Measurements from ENCODE around the gene PAN2.
"Not testable (repeated sequence)": the region's sequence is repeated elsewhere in the genome, so short reads cannot be mapped to it uniquely, and the experiment has no call there.

Gene PAN2

DNA sequence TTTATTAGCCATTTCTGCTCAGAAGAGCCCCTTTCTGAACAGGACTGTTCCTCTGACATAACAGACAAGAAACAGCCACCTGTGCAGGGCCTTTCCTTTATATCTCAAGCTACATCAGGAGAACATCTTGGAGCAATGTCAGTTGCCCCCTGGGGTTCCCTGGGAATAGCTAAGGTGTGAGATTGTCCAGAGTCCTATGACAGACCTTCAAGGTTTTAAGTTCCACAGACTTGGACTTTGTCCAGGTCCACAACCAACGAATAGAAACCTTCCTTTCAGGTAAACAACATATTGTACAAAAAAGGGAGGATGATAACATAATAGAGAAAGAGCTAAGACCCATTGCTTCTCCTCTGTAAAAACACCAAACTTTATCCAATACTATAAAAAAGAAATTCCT is 7.8 kb upstream of the PAN2 start:
- no peak for DNase-seq (ENCODE audit: low read depth)

DNA sequence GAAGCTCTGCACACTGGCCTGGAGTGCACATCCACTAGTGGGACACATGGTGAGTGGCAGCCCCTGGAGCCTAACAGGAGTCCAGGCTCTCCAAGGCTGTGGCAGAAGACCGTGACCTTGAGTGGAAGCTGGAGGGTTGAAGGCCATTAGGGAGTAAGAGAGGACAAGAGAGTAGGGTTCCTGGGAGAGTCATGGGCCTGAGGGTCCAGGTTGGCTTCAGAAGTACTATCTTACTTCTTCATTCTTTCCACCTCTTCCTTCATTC is 5.3 kb upstream of the PAN2 start:
- DNase-seq (ENCODE audit: low read depth): no peak

DNA sequence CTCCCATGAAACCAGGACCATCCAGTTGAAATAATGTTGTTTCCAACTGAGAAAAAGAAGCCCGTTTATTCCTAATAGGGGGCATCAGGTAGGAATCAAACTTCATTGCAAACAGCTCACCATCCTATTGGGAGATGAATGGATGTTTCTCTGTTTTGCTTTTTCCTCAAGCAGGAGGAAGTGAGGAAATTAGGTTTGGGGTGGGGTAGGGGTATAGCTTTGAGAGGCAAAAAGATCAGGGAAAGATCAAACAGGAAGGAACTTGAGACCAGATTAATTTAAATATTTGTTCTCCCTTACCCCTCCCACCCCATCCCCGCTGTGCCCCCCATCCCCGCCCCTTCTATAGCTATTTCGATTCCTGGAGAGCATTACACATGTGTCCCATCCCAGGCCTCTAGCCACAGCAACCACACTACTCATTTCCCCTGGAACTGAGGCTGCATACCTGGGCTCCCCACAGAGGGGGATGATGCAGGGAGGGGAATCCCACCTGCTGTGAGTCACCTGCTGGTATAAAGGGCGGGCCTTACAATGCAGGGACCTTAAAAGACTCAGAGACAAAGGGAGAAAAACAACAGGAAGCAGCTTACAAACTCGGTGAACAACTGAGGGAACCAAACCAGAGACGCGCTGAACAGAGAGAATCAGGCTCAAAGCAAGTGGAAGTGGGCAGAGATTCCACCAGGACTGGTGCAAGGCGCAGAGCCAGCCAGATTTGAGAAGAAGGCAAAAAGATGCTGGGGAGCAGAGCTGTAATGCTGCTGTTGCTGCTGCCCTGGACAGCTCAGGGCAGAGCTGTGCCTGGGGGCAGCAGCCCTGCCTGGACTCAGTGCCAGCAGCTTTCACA is 4.7 kb upstream of the PAN2 start, which contains the start of gene IL23A:
TSS of gene IL23A (plus strand) at position 577 of the 850 bp plus-strand sequence. CDS start at position 738, 161 bp downstream.
- DNase-seq (ENCODE audit: low read depth): peak; percentile 73

DNA sequence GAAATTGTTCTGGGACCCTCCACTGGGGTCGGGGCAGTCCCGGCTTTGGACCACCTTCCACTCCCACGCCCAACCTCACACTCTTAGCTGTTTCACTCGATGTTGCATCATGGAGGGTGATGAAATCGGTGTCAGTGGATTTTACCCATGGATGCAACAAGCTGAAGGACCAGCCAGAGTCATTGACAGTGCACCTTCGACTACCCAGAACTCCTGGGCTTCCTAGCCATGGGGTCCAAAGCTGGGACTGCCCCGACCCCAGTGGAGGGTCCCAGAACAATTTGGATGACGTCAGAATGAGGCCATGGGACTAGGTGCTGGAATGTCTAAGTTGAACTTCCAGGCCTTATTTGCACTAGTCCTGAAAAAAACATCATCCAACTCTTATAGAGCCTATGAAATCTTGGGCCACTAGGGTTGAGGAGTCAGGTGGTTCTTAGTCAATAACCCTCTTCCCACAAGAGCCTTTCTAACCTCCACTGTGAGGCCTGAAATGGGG is 4.0 kb upstream of the PAN2 start:
- DNase-seq (ENCODE audit: low read depth): no peak

DNA sequence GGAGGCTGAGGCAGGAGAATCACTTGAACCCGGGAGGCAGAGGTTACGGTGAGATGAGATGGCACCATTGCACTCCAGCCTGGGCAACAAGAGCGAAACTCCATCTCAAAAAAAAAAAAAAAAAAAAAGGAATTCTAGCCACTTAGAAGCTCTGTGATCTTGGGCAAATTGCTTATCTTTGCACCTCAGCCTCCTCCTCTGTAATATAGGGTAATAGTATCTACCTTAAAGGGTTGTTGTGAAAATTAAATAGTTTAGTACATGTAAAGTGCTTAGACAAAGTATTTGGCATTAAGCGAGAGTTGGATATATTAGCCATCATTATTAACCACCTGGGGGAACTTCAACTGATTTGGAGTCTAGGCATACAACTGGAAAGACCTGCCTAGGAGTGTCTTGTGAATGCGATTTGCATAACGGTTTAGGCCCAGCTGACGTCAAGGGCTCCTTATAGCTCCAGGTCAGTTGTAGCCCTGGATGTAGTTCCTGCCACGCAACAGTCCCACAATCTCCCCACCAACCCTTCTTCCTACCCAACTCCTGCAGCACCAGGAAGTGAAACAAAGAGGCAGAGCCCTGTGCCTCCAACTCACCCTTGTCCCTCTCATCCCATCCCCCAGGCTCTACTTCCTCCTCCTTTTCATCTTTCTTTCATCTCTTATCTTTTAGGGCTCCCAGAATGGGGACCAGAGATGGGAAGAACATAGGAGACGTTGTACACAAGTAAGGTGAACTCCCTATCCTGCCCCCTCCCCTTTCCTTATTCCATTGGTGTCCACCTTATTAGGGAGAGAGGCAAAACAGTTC is 2.8 kb upstream of the PAN2 start:
- no peak for DNase-seq (ENCODE audit: low read depth)

DNA sequence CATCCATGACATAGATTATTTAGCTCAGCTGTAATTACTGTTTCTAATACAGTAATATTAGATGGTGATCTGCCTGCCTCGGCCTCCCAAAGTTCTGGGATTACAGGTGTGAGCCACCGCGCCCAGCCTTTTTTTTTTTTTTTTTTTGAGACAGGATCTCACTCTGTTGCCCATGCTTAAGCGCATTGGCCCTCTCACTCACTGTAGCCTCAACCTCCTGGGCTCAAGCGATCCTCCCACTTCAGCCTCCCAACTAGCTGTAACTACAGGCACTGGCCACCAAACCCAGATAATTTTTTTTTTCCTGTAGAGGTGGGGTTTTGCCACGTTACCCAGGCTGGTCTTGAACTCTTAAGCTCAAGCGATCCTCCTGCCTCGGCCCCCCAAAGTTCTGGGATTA is 1.7 kb upstream of the PAN2 start:
- not testable (repeated sequence) for DNase-seq (ENCODE audit: low read depth)

DNA sequence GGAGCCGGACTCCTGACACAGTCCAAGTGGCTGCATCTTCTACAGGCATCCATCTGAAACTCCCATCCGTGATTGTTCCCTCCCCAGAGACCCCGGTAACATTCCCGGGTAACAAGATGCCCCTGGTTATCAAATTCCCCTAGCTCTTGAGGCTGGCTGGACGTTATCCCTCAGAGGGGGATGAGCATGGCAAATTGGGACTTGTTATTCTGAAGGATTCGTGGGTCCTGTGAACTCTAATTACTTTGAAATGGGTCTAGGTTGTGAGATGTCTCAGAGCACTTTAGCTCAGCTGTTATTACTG is 642 bp upstream of the PAN2 start:
- no peak for DNase-seq (ENCODE audit: low read depth)

DNA sequence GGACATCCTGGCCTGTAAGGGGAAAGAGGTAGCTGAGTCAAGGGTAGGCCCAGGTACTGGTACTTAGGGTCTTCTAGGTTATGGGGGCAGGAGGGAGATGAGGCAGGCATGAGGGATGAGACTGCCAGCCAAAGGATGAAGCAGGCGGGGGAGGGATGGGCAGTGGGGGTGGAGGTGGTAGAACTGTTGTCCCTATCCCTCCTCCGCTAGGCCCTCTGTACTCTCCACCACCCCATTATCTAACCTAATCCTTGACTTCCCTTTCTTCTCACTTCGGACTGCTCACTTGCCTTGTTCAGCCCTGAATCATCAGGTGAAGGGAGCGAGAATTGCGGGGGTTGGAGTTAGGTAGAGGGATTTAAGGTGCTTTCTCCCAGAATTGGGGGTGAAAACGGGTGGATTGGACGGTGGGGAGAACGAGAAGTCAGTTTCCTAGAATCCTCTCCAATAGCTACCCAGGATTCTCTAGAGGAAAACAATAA is 562 bp downstream of the PAN2 start:
- DNase-seq (ENCODE audit: low read depth): no peak

DNA sequence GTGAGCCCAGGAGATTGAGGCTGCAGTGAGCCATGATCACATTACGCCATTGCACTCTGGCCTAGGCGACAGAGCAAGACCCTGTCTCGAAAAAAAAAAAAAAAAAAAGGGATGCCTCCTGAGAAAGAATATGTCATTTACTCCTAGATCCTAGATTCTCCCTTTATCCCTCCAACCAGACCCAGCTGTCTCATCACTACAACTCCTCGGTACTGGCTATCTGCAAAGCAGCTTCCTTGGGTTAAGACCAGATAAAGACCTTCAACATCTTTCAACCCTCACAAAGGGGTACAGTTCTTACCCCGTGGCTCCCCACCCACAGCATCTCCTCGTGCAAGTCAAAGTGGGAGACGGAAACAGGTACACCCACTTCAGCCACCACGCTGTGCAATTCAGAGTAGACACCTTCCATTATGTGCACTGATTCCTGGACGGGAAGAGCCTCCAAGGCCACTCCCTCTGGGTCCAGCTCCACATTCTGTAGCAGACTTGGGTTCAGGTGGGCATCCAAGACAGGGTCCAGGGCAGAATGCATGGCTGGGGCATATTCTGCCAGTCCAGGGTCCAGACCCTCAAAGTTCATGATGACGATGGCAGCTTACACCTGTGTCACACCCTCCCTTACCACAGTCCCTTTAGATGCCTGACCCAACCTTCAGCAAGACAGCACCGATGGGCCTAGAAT is 1.1 kb downstream of the PAN2 start:
- DNase-seq (ENCODE audit: low read depth): no peak

DNA sequence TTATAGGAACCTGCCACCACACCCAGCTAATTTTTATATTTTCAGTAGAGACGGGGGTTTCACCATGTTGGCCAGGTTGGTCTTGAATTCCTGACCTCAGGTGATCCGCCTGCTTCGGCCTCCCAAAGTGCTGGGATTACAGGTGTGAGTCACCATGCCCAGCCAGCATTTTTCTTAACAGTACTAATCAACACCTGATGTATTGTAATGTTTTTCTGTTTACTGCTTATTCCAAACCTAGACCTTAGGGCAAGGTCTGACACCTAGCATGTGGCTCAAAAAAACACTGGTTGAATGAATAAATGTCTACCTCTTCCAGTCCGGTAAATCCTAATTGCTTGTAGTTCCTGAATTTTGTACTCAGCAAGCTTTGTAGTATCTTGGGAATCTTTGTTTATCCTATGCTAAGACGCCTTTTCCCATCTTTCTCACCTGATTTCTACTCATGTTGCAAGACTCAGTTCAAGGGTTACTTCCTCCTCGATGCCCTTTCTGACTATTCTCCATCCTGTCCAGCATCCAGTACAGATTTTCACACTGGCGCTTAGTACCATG is 2.8 kb downstream of the PAN2 start:
- no peak for DNase-seq (ENCODE audit: low read depth)

DNA sequence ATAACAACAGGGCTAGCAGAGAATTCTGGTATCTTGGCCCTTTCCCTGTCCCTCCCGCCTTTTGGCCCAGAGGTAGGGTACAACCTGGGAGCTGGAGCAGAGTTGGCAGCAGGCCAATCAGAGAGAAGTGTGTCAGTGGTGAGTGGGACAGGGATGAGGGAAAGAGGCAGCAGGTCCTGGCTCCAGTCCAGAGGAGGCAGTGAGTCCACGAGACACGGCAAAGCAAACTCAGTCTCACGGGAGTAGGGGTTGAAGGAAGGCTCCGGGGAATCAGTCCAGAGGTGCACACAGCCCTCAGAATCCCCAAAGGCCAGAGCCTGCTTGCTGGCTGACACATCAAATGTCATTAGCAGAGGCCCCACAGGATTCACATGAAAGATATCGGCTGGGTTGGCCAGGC is 7.3 kb downstream of the PAN2 start:
- DNase-seq (ENCODE audit: low read depth): no peak

DNA sequence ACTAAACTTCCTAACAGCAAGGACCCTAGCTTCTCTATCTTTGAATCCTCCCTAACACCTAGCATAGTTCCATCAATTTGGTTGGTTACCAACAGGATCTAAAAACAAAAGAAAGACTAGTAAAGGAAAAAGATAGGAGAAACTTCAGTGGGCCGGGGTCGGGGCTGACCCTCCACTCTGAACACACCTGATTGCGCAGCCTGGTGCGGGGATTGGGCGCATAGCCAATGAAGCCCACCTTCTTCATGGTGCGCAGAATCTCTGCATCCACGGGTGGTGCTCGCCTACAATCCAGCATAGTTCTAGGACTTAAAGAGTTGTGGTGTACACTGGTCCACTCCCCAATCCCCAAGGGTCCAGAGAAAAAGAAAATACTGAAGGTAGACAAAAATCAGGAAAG is 7.7 kb downstream of the PAN2 start:
- DNase-seq (ENCODE audit: low read depth): no peak

DNA sequence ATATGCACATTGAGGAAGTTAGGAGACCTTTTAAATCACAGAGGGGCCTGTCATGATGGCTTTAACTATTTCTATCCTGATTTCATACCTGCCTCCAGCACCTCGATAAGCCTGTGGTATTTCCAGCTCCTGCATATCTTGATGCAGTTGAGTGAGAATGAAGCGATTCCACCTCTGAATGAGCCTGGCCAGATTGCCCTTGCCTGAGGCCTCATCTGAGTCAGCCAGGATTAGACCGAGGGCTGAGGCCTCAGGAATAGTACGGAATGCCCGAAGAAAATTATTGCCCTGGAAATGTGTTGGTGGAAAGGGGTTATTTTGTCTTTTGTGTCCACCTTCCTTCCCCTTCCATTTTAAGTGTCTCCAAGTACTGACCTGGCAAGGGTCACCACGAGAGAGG is 9.6 kb downstream of the PAN2 start:
- no peak for DNase-seq (ENCODE audit: low read depth)

DNA sequence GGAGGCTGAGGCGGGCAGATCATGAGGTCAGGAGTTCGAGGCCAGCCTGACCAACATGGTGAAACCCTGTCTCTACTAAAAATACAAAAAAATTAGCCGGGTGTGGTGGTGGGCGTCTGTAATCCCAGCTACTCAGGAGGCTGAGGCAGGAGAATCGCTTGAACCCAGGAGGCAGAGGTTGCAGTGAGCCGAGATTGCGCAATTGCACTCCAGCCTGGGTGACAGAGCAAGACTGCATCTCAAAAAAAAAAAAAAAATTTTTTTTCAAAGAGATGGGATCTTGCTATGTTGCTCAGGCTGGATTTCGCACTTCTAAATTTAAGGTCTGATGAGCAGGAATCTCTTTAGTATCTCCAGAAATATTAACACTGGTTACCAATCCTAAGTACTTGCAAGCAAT is 12.2 kb downstream of the PAN2 start:
- not testable (repeated sequence) for DNase-seq (ENCODE audit: low read depth)

DNA sequence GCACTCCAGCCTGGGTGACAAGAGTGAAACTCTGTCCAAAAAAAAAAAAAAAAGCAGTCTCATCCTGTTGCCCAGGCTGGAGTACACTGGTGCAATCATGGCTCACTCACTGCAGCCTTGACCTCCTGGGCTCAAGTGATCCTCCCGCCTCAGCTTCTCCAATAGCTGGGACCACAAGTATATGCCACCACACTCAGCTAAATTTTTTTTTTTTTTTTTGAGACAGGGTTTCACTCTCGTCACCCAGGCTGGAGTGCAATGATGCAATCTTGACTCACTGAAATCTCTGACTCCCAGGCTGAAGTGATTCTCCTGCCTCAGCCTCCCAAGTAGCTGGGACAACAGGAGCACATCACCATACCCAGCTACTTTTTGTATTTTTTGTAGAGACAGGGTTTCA is 12.8 kb downstream of the PAN2 start:
- DNase-seq (ENCODE audit: low read depth): no peak

DNA sequence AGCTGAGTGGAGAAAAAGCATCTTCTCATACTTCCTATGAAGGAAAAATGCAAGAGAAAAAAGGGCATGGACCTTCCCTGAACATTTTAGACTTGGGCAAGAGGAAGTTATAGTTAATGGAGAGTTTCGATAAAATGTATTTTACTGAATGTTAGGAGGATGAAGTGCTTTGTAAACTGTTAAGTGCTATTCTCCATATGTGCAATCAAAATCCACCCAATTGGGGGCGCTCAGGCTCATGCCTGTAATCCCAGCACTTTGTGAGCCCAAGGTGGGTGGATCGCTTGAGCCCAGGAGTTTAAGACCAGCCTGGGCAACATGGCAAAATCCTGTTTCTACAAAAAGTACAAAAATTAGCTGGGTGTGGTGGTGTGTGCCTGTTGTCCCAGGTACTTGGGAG is 16.1 kb downstream of the PAN2 start:
- DNase-seq (ENCODE audit: low read depth): no peak

DNA sequence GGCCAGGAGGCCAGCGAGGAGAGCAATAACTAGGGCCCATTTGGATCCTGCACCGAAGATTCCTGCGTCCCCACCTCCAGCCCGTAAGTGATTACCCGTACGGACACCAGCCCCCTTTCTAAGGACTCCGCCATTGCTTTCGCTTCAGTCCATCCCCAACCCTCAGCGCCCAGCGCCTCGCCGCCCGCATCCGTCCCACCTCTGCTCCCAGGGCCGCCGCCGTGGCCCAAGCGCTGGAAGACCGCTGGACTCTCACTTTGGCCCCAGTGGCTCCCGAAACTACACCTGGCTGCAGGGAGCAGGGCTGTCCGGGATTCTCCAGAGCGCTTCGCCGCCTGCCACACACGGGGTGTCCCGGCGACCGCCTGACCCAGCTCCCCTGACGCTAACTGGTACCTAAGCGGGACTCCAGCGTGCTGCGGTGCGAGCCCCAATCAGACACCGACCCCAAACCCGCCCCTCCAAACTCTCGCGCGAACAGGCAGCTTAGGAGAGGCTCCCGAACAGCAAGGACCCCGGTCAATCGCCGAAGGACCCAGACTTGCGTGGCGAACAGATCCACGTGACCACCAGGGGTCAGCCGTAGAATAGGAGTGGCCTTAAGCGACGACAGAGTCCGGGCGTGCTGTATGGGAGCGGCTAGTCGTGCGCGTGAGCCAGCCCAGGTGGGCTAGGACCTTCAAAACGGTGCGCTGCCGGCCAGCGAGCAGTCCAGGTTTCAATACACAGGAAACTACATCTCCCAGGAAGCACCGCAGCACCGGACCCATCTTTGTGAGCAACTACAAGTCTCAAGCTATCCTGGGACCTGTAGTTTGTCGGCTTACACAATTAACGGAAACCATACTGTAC is 18.0 kb downstream of the PAN2 start, which contains the start of gene CNPY2:
TSS of gene CNPY2 (minus strand) at position 367 of the 852 bp plus-strand sequence. CDS start 771 bp downstream, outside the sequence.
- DNase-seq (ENCODE audit: low read depth): peak; percentile 82

DNA sequence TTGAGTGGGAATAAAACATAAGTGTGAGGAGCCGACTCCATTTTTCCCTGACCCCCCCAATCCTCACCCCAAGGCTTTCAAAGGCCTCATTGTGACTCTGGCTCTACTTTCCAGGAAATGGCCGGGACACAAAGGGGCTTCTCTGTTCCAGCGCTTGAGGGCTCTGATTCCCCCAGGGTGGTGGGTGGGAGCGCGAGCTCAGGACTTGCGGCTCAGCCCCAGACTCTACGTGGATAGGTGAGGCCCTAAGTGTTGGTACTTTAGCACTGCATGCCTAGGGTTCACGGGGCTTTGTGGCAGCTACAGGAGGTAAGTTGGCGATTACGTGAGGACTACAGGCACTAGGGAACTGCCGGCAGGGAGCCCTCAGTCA is 18.6 kb downstream of the PAN2 start:
- no peak for DNase-seq (ENCODE audit: low read depth)

DNA sequence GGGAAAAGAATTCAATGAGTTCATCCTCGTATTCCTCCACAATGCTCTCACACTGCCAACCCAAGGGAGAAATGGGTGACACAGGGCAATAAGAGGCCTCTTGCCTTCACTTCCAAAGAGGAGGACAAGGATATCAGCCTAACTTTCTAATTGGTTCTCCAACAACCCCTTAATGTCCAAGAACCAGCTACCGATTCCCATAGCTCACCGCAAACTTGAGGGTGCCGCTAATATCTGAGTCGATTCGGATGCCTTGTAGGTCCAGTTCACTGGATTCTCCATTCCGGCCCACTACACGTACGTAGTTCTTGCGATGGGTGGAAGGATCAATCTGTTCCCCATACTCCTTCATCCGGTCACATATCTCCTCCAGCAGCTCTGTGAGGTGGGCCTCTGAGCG is 22.8 kb downstream of the PAN2 start:
- DNase-seq (ENCODE audit: low read depth): no peak

DNA sequence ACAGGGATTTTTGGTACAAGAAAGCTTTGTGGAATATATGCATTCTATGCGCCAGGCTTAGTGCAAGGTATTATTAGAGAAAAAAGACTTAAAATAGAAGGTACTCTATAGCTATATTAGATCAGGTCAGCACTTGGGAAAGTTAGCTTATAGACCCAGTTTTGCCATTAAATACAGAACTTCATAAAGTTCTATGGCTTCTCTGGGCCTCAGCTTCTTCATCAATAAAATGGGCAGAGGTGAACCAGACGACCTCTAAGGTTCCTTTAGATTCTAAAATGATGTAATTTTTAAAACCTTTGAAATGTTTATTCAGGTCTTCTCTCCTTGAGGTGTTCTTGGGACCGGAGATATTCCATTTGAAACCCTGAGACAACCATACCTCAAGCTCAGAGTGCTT is 25.1 kb downstream of the PAN2 start:
- no peak for DNase-seq (ENCODE audit: low read depth)

DNA sequence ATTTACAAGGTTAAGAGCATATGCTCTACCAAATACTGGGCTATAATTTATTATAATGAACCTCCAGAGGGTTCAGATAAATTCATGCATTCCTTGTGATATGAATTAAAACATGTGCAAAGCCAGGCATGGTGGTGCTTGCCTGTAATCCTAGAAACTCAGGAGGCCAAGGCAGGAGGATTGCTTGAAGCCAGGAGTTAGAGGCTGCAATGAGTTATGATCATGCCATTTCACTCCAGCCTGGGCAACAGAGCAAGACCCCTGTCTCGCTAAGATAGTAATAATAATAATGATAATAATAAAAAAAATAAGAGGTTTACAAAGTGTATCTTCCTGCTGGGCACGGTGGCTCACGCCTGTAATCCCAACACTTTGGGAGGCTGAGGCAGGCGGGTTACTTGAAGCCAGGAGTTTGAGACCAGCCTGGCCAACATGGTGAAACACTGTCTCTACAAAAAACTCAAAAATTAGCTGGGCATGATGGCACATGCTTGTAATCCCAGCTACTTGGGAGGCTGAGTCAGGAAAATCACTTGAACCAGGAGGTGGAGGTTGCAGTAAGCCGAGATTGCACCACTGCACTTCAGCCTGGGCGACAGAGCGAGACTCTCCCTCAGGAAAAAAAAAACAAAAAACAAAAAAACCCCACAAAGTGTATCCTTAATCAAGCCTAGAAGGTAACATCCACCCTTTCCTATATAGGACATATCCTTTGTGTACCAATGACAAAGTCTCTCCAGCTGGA is 26.4 kb downstream of the PAN2 start:
- DNase-seq (ENCODE audit: low read depth): no peak
